Spinal cord (tissue), 10 donors: ENCODE results near the gene MRNIP. TPM values are rescaled to one million over a fixed set of nuclear protein-coding genes. Genes with fewer than 3 reads are reported as not detected.
A peak's percentile ranks its signal among the peaks of the same experiment; 100 is the strongest.

Source experiments
- DNase-seq, 6 donors: peaks; one replicate each; pipeline versions ENCODE4 v3.0.0 to v3.0.0-alpha.2; 2013 to 2015; ENCODE audit warnings: low spot score in 6 of 6, low read depth in 4 of 6
- H3K27ac ChIP-seq: one replicate; pipeline ENCODE4 v1.5.1; 2013; ENCODE audit warnings: low read depth, low read length, control low read depth
- H3K27me3 ChIP-seq: one replicate; pipeline ENCODE4 v1.6.1; 2013; ENCODE audit warnings: low read length; ENCODE audit not compliant: control insufficient read depth, insufficient read depth
- H3K36me3 ChIP-seq: one replicate; pipeline ENCODE4 v1.6.1; 2013; ENCODE audit warnings: low read length; ENCODE audit not compliant: control insufficient read depth, insufficient read depth
- H3K4me1 ChIP-seq: one replicate; pipeline ENCODE4 v1.6.1; 2013; ENCODE audit warnings: low read length; ENCODE audit not compliant: control insufficient read depth, insufficient read depth
- H3K4me3 ChIP-seq: one replicate; pipeline ENCODE4 v1.5.1; 2013; ENCODE audit warnings: low read depth, low read length, control low read depth
- H3K9me3 ChIP-seq: one replicate; pipeline ENCODE4 v1.6.1; 2013; ENCODE audit warnings: low read length; ENCODE audit not compliant: control insufficient read depth, insufficient read depth
- WGBS: methylation state at CpG from one replicate; pipeline ENCODE4 v1.1.5; 2013; ENCODE audit warnings: missing lambda C conversion rate; ENCODE audit not compliant: insufficient coverage; 5-methylcytosine and 5-hydroxymethylcytosine counted together
- polyA plus RNA-seq, 2 donors: library from polyadenylated mRNA; unstranded; fragments of 120-200 nt; gene quantifications; one replicate each; pipeline ENCODE4 v1.2.1, GENCODE V29; 2013; ENCODE audit not compliant: insufficient read length in 2 of 2
- total RNA-seq, 2 donors: library from RNA; depleted of rRNA in 1 of 2; stranded (reverse); fragments of 120-200 nt in 1 of 2; fragments of >200 nt in 1 of 2; gene quantifications; one replicate each; pipeline versions ENCODE4 v1.2.3 to v1.2.4, GENCODE V29; 2013 to 2014
- donor health status: healthy.

The MRNIP gene
- total and polyA plus RNA-seq, 4 donors = 26.3 to 53.9 (median 42.3) TPM

GRCh38 chr5:179867079-179867465 is 8.5 kb upstream of the MRNIP start:
- 96% methylated on average over 6 of the region's 6 CpGs for WGBS
- Histone ChIP-seq H3K9me3 (no peaks in the 10 kb centered on the region), H3K36me3 (peaks cover 98% of the 10 kb centered on the region), H3K4me3 (no peak overlapping the region), H3K27me3 (no peaks in the 10 kb centered on the region), H3K4me1 (peaks cover 16% of the 10 kb centered on the region), H3K27ac (no peak overlapping the region)
- DNase-seq = no peak

- peaks cover 94% of the 10 kb centered on the region for H3K36me3 ChIP-seq
- H3K4me1 ChIP-seq = peaks cover 16% of the 10 kb centered on the region
- no peak overlapping the region for H3K4me3 ChIP-seq
- H3K27ac ChIP-seq = no peak overlapping the region
- no peaks in the 10 kb centered on the region for H3K27me3 ChIP-seq
- H3K9me3 ChIP-seq = no peaks in the 10 kb centered on the region
- 85% methylated on average over 21 of the region's 21 CpGs for WGBS
- DNase-seq = peak in 2 of 6 donors; percentile 24 to 37
Measured at GRCh38 chr5:179866241-179867078, 7.8 kb upstream of the MRNIP start.

- no peaks in the 10 kb centered on the region for H3K9me3 ChIP-seq
- WGBS = 85% methylated on average over 8 of the region's 15 CpGs
- H3K36me3 ChIP-seq = peaks cover 86% of the 10 kb centered on the region
- H3K4me3 ChIP-seq = no peak overlapping the region
- H3K27ac ChIP-seq = no peak overlapping the region
- no peak for DNase-seq
- peaks cover 14% of the 10 kb centered on the region for H3K4me1 ChIP-seq
- no peaks in the 10 kb centered on the region for H3K27me3 ChIP-seq
Measured at GRCh38 chr5:179865491-179866240, 7.0 kb upstream of the MRNIP start.

- DNase-seq = no peak
- no peaks in the 10 kb centered on the region for H3K9me3 ChIP-seq
- H3K27ac ChIP-seq = no peak overlapping the region
- no peaks in the 10 kb centered on the region for H3K27me3 ChIP-seq
- peaks cover 14% of the 10 kb centered on the region for H3K4me1 ChIP-seq
- H3K36me3 ChIP-seq = peaks cover 76% of the 10 kb centered on the region
- no peak overlapping the region for H3K4me3 ChIP-seq
- 93% methylated on average over 7 of the region's 7 CpGs for WGBS
Measured at GRCh38 chr5:179864686-179865085, 6.1 kb upstream of the MRNIP start.

GRCh38 chr5:179863449-179864085 is 5.0 kb upstream of the MRNIP start:
- Histone ChIP-seq H3K9me3 (no peaks in the 10 kb centered on the region), H3K27ac (no peak overlapping the region), H3K4me1 (peaks cover 20% of the 10 kb centered on the region), H3K36me3 (peaks cover 65% of the 10 kb centered on the region), H3K27me3 (no peaks in the 10 kb centered on the region), H3K4me3 (no peak overlapping the region)
- WGBS = 94% methylated on average over 31 of the region's 31 CpGs
- no peak for DNase-seq

GRCh38 chr5:179862891-179863290 is 4.3 kb upstream of the MRNIP start:
- peaks cover 58% of the 10 kb centered on the region for H3K36me3 ChIP-seq
- no peaks in the 10 kb centered on the region for H3K9me3 ChIP-seq
- 97% methylated on average over 7 of the region's 9 CpGs for WGBS

GRCh38 chr5:179862296-179862695 is 3.7 kb upstream of the MRNIP start:
- Histone ChIP-seq H3K27me3 (no peaks in the 10 kb centered on the region), H3K9me3 (no peaks in the 10 kb centered on the region), H3K27ac (no peak overlapping the region), H3K4me3 (no peak overlapping the region), H3K4me1 (peaks cover 27% of the 10 kb centered on the region), H3K36me3 (peaks cover 52% of the 10 kb centered on the region)
- no peak for DNase-seq
- WGBS = 100% methylated on average over 1 of the region's 2 CpGs

More at GRCh38 chr5:179862891-179863290, 4.3 kb upstream of the MRNIP start:
- Histone ChIP-seq H3K27me3 (no peaks in the 10 kb centered on the region), H3K27ac (no peak overlapping the region), H3K4me3 (no peak overlapping the region), H3K4me1 (peaks cover 21% of the 10 kb centered on the region)
- no peak for DNase-seq

GRCh38 chr5:179860301-179860700 is 1.7 kb upstream of the MRNIP start:
- DNase-seq = no peak
- Histone ChIP-seq H3K4me3 (no peak overlapping the region), H3K36me3 (peaks cover 39% of the 10 kb centered on the region), H3K4me1 (peaks cover 25% of the 10 kb centered on the region), H3K27me3 (no peaks in the 10 kb centered on the region), H3K9me3 (no peaks in the 10 kb centered on the region), H3K27ac (no peak overlapping the region)
- 67% methylated on average over 7 of the region's 11 CpGs for WGBS

- Histone ChIP-seq H3K27ac (peak overlapping the region; percentile 92), H3K27me3 (no peaks in the 10 kb centered on the region), H3K4me1 (peaks cover 25% of the 10 kb centered on the region), H3K4me3 (peak overlapping the region; percentile 96), H3K36me3 (peaks cover 25% of the 10 kb centered on the region), H3K9me3 (no peaks in the 10 kb centered on the region)
- 0% methylated on average over 29 of the region's 32 CpGs for WGBS
- DNase-seq = peak in 1 of 6 donors; percentile 22
Measured at GRCh38 chr5:179858241-179858585, 404 bp downstream of the MRNIP start.
